Lung (tissue), 12 donors: ENCODE results near the gene DDX56. TPM values are rescaled to one million over a fixed set of nuclear protein-coding genes. Genes with fewer than 3 reads are reported as not detected.

Source experiments
- ATAC-seq: fragments of 200-7000 bp; cut with Tn5 transposase; one replicate; pipeline ENCODE4 v1.9.1; 2020; ENCODE audit warnings: moderate number of reproducible peaks; ENCODE audit not compliant: insufficient read depth, low FRiP score
- DNase-seq, 3 donors: peaks; one replicate each; pipeline ENCODE4 v3.0.0-alpha.2; 2013 to 2017
- H3K27ac ChIP-seq, 2 donors: one replicate each; pipeline ENCODE4 v1.5.1; 2013; ENCODE audit warnings: mild to moderate bottlenecking in 2 of 2, moderate library complexity in 2 of 2, control low read depth in 1 of 2, inconsistent platforms in 1 of 2, low read depth in 1 of 2, low read length in 1 of 2
- H3K27me3 ChIP-seq, 3 donors: one replicate each; pipeline ENCODE4 v1.5.1; 2013; ENCODE audit warnings: low read length in 2 of 3; ENCODE audit not compliant: control insufficient read depth in 3 of 3, insufficient read depth in 3 of 3
- H3K36me3 ChIP-seq, 4 donors: one replicate each; pipeline ENCODE4 v1.5.1; 2013; ENCODE audit warnings: low read length in 4 of 4, mild to moderate bottlenecking in 1 of 4, moderate library complexity in 1 of 4; ENCODE audit not compliant: control insufficient read depth in 4 of 4, insufficient read depth in 4 of 4
- H3K4me1 ChIP-seq, 5 donors: one replicate each; pipeline ENCODE4 v1.5.1; 2013; ENCODE audit warnings: low read length in 5 of 5, mild to moderate bottlenecking in 2 of 5, moderate library complexity in 1 of 5; ENCODE audit not compliant: control insufficient read depth in 5 of 5, insufficient read depth in 5 of 5
- H3K4me3 ChIP-seq: one replicate; pipeline ENCODE4 v1.5.1; 2013; ENCODE audit warnings: mild to moderate bottlenecking, control low read depth, moderate library complexity
- H3K9ac ChIP-seq, 2 donors: one replicate each; pipeline ENCODE4 v1.5.1; 2013; ENCODE audit warnings: low read length in 2 of 2, control low read depth in 1 of 2; ENCODE audit not compliant: insufficient read depth in 1 of 2
- H3K9me3 ChIP-seq, 4 donors: one replicate each; pipeline ENCODE4 v1.5.1; 2013; ENCODE audit warnings: low read length in 3 of 4, mild to moderate bottlenecking in 1 of 4, moderate library complexity in 1 of 4; ENCODE audit not compliant: control insufficient read depth in 4 of 4, insufficient read depth in 3 of 4
- CTCF ChIP-seq: IDR thresholded peaks from 2 replicates; pipeline ENCODE4 v1.5.1; 2012; ENCODE audit warnings: mild to moderate bottlenecking; ENCODE audit errors: control extremely low read depth, extremely low read depth
- WGBS, 2 donors: extraction: QIAGEN DNeasy Blood & Tissue Kit; methylation state at CpG; one replicate each; pipeline ENCODE4 v1.1.7; 2013; 5-methylcytosine and 5-hydroxymethylcytosine counted together
- polyA plus RNA-seq, 2 donors: library from polyadenylated mRNA; stranded (reverse); fragments of 200-250 nt; gene quantifications; one replicate each; pipeline ENCODE4 v1.2.1, GENCODE V29; 2013
- total RNA-seq, 2 donors: library from RNA; depleted of rRNA in 1 of 2; stranded (reverse); fragments of >200 nt in 1 of 2; gene quantifications; one replicate each; pipeline ENCODE4 v1.2.1, GENCODE V29; 2014 to 2021
- donor health status: control.
- donor health status: control.
- donor health status: Bipolar disorder and iron deficiency.
- donor health status: healthy.
- donor health status: DM: yes; HTN: yes; CAD: no.

Gene DDX56
- total and polyA plus RNA-seq, 4 donors = 45.9 to 67.5 (median 58.2) TPM

DNA sequence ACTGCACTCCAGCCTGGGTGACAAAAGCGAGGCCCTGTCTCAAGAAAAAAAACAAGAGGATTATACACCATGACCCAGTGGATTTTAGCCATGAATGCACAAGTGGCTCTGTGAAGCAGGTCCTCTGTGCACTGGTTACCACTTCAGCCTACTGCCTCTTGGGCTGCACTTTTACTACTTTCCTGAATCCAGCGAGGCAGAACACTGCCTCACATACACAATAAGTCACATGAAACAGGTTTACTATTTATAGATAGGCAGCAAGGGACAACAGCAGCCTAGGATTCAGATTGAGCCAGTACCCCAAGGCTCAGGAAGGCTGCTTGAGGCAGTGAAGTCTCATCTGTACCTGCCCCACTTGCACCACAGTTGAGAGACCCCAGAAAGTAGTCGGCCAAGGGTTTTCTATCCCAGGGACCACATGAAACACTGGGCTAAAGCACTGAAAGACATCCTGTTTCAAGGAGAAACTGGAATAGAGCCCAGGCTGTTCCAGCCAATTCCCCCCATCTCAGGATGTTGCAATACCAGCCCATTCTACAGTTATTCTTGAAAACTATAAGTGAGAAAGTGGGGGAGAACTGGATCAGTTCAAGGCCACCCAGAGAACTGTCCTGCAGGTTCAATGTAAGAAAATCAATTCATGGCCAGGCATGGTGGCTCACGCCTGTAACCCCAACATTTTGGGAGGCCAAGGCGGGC is 22.4 kb upstream of the DDX56 start:
- no peak for ATAC-seq
- no peaks in the 10 kb centered on the region for H3K9me3 ChIP-seq
- no peak for TF ChIP-seq CTCF
- H3K27ac ChIP-seq = peak overlapping the region; percentile 31 to 73
- peaks cover 0 to 3% (median 0%) of the 10 kb centered on the region in 5 donors for H3K4me1 ChIP-seq
- whole genome bisulfite sequencing, 2 donors = 67 to 74% methylated on average over 5 of the region's 5 CpGs
- H3K27me3 ChIP-seq = no peaks in the 10 kb centered on the region
- no peak overlapping the region for H3K4me3 ChIP-seq
- DNase-seq = no peak
- no peaks in the 10 kb centered on the region for H3K36me3 ChIP-seq
- H3K9ac ChIP-seq = no peak overlapping the region

GRCh38 chr7:44590910-44591309 is 17.2 kb upstream of the DDX56 start:
- Histone ChIP-seq H3K9me3 (no peaks in the 10 kb centered on the region), H3K9ac (no peak overlapping the region), H3K27ac (no peak overlapping the region), H3K4me1 (no peaks in the 10 kb centered on the region), H3K36me3 (no peaks in the 10 kb centered on the region), H3K27me3 (no peaks in the 10 kb centered on the region), H3K4me3 (no peak overlapping the region)
- DNase-seq (no peak), ATAC-seq (no peak)
- TF ChIP-seq CTCF = no peak
- WGBS, 2 donors = 81 to 82% methylated on average over 1 of the region's 1 CpG

GRCh38 chr7:44587843-44588711 is 14.4 kb upstream of the DDX56 start:
- TF ChIP-seq CTCF = peak; percentile 50
- no peaks in the 10 kb centered on the region for H3K36me3 ChIP-seq
- H3K9me3 ChIP-seq = no peaks in the 10 kb centered on the region
- no peak overlapping the region for H3K27ac ChIP-seq
- ATAC-seq (no peak), DNase-seq (peak; percentile 43 to 75 (median 70))
- 23 to 35% methylated on average over 6 of the region's 6 CpGs for WGBS, 2 donors
- no peaks in the 10 kb centered on the region for H3K4me1 ChIP-seq
- no peak overlapping the region for H3K9ac ChIP-seq
- H3K27me3 ChIP-seq = no peaks in the 10 kb centered on the region
- no peak overlapping the region for H3K4me3 ChIP-seq
